ENCODE results near the gene PXMP2.

DNA sequence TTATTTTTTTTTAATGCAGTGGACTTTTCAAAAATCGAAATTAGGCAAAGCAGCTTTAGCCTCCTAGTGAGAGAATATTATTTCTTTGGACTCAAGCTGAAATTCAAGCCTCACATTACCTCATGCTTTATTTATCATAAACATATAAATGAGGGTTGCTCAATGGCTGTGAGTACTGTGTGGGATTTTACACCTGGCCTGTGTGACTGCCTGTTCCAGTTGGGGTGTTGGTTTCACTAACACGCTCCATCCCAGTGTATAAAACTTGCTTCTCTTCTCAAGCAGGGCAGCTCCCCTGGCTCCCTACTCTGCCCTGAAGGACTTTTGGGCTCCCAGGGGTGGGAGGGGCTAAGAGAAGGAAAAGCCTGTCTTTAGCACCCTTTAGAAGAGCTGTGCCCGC lies 59.2 kb downstream of the PXMP2 start:
- no peak for TF ChIP-seq POLR2A (IDR thresholded peaks at IDR 0.05)
- TF ChIP-seq, protein P1, sequence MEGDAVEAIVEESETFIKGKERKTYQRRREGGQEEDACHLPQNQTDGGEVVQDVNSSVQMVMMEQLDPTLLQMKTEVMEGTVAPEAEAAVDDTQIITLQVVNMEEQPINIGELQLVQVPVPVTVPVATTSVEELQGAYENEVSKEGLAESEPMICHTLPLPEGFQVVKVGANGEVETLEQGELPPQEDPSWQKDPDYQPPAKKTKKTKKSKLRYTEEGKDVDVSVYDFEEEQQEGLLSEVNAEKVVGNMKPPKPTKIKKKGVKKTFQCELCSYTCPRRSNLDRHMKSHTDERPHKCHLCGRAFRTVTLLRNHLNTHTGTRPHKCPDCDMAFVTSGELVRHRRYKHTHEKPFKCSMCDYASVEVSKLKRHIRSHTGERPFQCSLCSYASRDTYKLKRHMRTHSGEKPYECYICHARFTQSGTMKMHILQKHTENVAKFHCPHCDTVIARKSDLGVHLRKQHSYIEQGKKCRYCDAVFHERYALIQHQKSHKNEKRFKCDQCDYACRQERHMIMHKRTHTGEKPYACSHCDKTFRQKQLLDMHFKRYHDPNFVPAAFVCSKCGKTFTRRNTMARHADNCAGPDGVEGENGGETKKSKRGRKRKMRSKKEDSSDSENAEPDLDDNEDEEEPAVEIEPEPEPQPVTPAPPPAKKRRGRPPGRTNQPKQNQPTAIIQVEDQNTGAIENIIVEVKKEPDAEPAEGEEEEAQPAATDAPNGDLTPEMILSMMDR (IDR thresholded peaks at IDR 0.05): no peak

Measured in upper lobe of left lung (tissue), 4 donors.